CD4-positive, alpha-beta T cell treated with Interleukin-1 beta for 1 hour (primary cell): Measurements from ENCODE around the gene LY6G6F.

ENCODE experiments used
- DNase-seq, 2 donors: peaks; one replicate each; pipeline ENCODE4 v3.0.0-alpha.2; 2020 to 2022

Gene LY6G6F

GRCh38 chr6:31740397-31741223, 33.9 kb downstream of the LY6G6F start:
- DNase-seq: peak in 1 of 2 donors; percentile 32

- no peak for DNase-seq
These were observed 35.1 kb downstream of the LY6G6F start for GRCh38 chr6:31741815-31742214.

- DNase-seq: no peak
These were observed 36.2 kb downstream of the LY6G6F start for GRCh38 chr6:31742894-31743293.

- no peak for DNase-seq
These were observed 37.8 kb downstream of the LY6G6F start for GRCh38 chr6:31744422-31744821.

GRCh38 chr6:31749301-31750036, 42.8 kb downstream of the LY6G6F start:
- DNase-seq: no peak

- DNase-seq: no peak
These were observed 43.9 kb downstream of the LY6G6F start for GRCh38 chr6:31750411-31751022.

GRCh38 chr6:31752739-31753319, 46.2 kb downstream of the LY6G6F start:
- no peak for DNase-seq

GRCh38 chr6:31758281-31758680, 51.6 kb downstream of the LY6G6F start:
- DNase-seq: no peak
